Measurements from ENCODE around the gene ACTA1. TPM values are rescaled to one million over a fixed set of nuclear protein-coding genes. Genes with fewer than 3 reads are reported as not detected.

Gene ACTA1
- total and polyA plus RNA-seq, 2 of the 8 experiments (the other 6 are each of a cell fraction or from before 2014, with no cell fraction given), result 23.5 to 58.2 TPM

- H3K27me3 ChIP-seq (replicated peaks in 1 of 4; ENCODE audit: control insufficient read depth in 3 of 4, extremely low read depth in 1 of 4, insufficient read depth in 3 of 4, low read length in 3 of 4), result peaks cover 0 to 1% (median 0%) of the 10 kb centered on the region in 4 experiments; a peak in 1 of 7 replicates
- no peak overlapping the region for H4K8ac ChIP-seq (ENCODE audit: extremely low read depth, insufficient read depth, low read length)
- no peak overlapping the region for H3K4me2 ChIP-seq (ENCODE audit: insufficient read depth in 1 of 2, low read depth in 2 of 2, low read length in 2 of 2)
- no peak overlapping the region for H3K14ac ChIP-seq (ENCODE audit: insufficient read length)
- H2AFZ ChIP-seq (ENCODE audit: low read length), result no peak overlapping the region
- no peak overlapping the region for H4K5ac ChIP-seq (ENCODE audit: insufficient read length, low read depth, low read length)
- no peak overlapping the region for H3K4ac ChIP-seq (replicated peaks; ENCODE audit: insufficient read length, low read depth, low read length)
- WGBS, 2 experiments (ENCODE audit: extremely low coverage in 1 of 2, insufficient coverage in 1 of 2, insufficient read length in 1 of 2, insufficient replicate concordance in 2 of 2, low coverage in 1 of 2, low lambda C conversion rate in 2 of 2, missing lambda C conversion rate in 1 of 2), result 82% methylated on average over 2 of the region's 2 CpGs; no CpG with 5 or more reads in 1 of the 2 experiments
- no peak overlapping the region for H2BK5ac ChIP-seq (ENCODE audit: low read depth, low read length)
- H3K18ac ChIP-seq (ENCODE audit: extremely low read depth, low read length), result no peak overlapping the region
- no peak overlapping the region for H3K4me3 ChIP-seq (ENCODE audit: extremely low read depth in 1 of 4, insufficient read depth in 2 of 4, low read depth in 3 of 4, low read length in 4 of 4)
- H4K20me1 ChIP-seq (replicated peaks in 1 of 2; ENCODE audit: control insufficient read depth in 1 of 2, insufficient read depth in 2 of 2, low read length in 2 of 2), result no peaks in the 10 kb centered on the region
- no peaks in the 10 kb centered on the region for H3K79me2 ChIP-seq (ENCODE audit: control insufficient read depth in 1 of 2, insufficient read depth in 2 of 2, low read length in 2 of 2)
- DNase-seq (ENCODE audit: low read depth in 1 of 2, low spot score in 2 of 2), result no peak
- no peak overlapping the region for H2BK15ac ChIP-seq (ENCODE audit: low read length)
- no peaks in the 10 kb centered on the region for H3K23me2 ChIP-seq (ENCODE audit: low read depth, low read length)
- H3K9me3 ChIP-seq (ENCODE audit: insufficient read depth in 2 of 2, low read depth in 1 of 2, low read length in 1 of 2), result no peaks in the 10 kb centered on the region
- H2BK20ac ChIP-seq (ENCODE audit: low read length), result no peak overlapping the region
- no peak overlapping the region for H3K56ac ChIP-seq (replicated peaks; ENCODE audit: insufficient read length, low read depth, low read length)
- no peak overlapping the region for H3K23ac ChIP-seq (ENCODE audit: insufficient read length)
- H2BK12ac ChIP-seq (ENCODE audit: low read depth, low read length), result no peak overlapping the region
- POLR2A ChIA-PET (ENCODE audit: partially characterized antibody), result interaction anchor here (0.7 kb wide), 1 partner anchor 55 kb away, joined by 5 read pairs; no protein-coding TSS in a partner anchor
- H3K36me3 ChIP-seq (ENCODE audit: control insufficient read depth in 2 of 4, insufficient read depth in 4 of 4, low read length in 3 of 4), result peaks cover 2 to 31% (median 16%) of the 10 kb centered on the region in 4 experiments; a peak in 7 of 8 replicates
- no peaks in the 10 kb centered on the region for H3K79me1 ChIP-seq (ENCODE audit: low read depth, low read length)
- no peak overlapping the region for H3K9ac ChIP-seq (replicated peaks in 1 of 4; ENCODE audit: extremely low read depth in 1 of 4, low read depth in 3 of 4, low read length in 3 of 4)
- no peak overlapping the region for H4K91ac ChIP-seq (replicated peaks; ENCODE audit: insufficient read length, low read length)
- FAIRE-seq, result no peak
- CTCF ChIA-PET (ENCODE audit: partially characterized antibody), result interaction anchor here (0.6 to 2.4 kb wide), 4 partner anchors 10 to 190 kb away, joined by 3 to 9 read pairs (median 4); no protein-coding TSS in a partner anchor
- no peak overlapping the region for H2AK5ac ChIP-seq (ENCODE audit: low read depth, low read length)
- H3K4me1 ChIP-seq (replicated peaks in 1 of 4; ENCODE audit: control insufficient read depth in 3 of 4, insufficient read depth in 4 of 4, low read length in 3 of 4), result no peaks in the 10 kb centered on the region
- no peak overlapping the region for H2BK120ac ChIP-seq (replicated peaks; ENCODE audit: low read depth, low read length)
- no peak overlapping the region for H3K27ac ChIP-seq (ENCODE audit: low read depth, low read length)
- TF ChIP-seq CREB1 (IDR thresholded peaks at IDR 0.05) (no peak), SUZ12 (IDR thresholded peaks at IDR 0.05; ENCODE audit: low read length) (no peak), SAP30 (IDR thresholded peaks at IDR 0.05; ENCODE audit: insufficient read depth, insufficient replicate concordance, low read length) (no peak), SP2 (IDR thresholded peaks at IDR 0.05; ENCODE audit: low read length) (no peak)
Measured at GRCh38 chr1:229448845-229449244, 15.0 kb upstream of the ACTA1 start.

Data from H1 (cell line).